ENCODE results near the gene PPP2R5C. TPM values are rescaled to one million over a fixed set of nuclear protein-coding genes. Genes with fewer than 3 reads are reported as not detected.

Gene PPP2R5C
- total and polyA plus RNA-seq, 12 donors: 66.8 to 257 (median 222) TPM

DNA sequence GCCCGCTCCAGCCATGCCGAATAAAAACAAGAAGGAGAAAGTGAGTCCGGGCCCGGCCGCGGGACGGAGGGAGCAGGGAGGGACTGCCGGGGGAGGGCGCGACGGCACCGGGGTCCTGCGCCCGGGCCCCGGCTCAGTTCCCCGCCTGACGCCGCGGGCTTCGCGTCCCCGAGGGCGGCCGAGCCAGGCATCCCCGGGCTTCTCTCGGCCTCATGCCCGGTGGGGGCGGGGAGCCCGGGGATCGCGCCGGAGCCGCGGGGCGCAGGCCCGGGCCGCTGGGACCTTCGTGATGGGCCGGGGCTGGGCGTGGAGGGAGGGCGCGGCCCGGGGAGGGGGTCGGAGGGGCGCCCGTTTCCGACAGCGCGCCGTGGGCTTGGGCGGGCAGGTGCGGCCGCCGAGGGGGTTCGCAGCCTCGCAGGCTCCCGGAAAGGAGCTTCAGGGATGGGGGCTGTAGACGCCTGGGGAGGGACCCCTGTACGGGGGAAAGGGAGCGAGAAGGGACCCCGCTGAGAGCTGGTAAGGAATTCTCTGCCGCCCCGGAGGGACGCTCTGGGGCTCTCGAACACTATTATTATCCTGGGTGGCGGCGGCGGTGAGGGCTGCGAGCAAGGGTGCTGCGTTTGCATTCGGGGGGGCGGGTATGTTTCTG is 496 bp downstream of the PPP2R5C start:
- H3K36me3 ChIP-seq: peaks cover 0 to 38% (median 5%) of the 10 kb centered on the region in 9 donors

DNA sequence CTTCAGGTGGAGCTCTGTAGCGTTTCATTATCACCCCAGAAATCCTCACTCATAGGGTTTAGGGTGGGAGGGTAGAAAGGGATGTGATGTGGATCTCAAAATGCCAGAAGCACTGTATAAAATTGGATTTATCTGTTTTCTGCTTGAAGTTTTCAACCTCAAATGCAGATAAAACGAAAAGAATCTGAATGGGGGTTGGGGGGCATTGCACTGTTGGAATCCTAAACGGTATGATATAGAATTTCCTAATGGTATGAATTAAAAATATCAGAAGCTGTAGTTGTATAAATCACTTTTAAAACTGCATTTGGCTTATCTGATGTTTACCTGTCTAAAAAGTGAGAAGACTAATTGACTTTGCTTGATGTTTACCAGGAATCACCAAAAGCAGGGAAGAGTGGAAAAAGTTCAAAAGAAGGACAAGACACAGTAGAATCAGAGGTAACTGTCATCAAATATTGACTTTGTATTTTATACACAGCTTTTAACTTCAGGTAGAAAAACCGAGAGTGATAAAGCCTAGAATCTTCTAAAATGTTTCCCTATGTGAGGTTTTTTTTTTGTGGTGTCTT is 1.1 kb downstream of the PPP2R5C start:
- Histone ChIP-seq H3K4me1 (peaks cover 0 to 25% (median 11%) of the 10 kb centered on the region in 9 donors), H3K27ac (peak overlapping the region in 7 of 10 donors; percentile 72 to 89 (median 83)), H3K27me3 (no peaks in the 10 kb centered on the region), H3K9me3 (no peaks in the 10 kb centered on the region), H3K36me3 (peaks cover 0 to 43% (median 5%) of the 10 kb centered on the region in 9 donors), H3K4me3 (peak overlapping the region; percentile 60 to 86 (median 77))
- TF ChIP-seq, protein P1, sequence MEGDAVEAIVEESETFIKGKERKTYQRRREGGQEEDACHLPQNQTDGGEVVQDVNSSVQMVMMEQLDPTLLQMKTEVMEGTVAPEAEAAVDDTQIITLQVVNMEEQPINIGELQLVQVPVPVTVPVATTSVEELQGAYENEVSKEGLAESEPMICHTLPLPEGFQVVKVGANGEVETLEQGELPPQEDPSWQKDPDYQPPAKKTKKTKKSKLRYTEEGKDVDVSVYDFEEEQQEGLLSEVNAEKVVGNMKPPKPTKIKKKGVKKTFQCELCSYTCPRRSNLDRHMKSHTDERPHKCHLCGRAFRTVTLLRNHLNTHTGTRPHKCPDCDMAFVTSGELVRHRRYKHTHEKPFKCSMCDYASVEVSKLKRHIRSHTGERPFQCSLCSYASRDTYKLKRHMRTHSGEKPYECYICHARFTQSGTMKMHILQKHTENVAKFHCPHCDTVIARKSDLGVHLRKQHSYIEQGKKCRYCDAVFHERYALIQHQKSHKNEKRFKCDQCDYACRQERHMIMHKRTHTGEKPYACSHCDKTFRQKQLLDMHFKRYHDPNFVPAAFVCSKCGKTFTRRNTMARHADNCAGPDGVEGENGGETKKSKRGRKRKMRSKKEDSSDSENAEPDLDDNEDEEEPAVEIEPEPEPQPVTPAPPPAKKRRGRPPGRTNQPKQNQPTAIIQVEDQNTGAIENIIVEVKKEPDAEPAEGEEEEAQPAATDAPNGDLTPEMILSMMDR (IDR thresholded peaks at IDR 0.05): no peak
- 33 to 34% methylated on average over 4 of the region's 4 CpGs for WGBS, 2 donors
- ATAC-seq (no peak), DNase-seq (no peak)
- intact Hi-C loops (cut with DNase I): loop anchor here in 4 of 10 donors (5.0 to 10.0 kb wide), 5 partner anchors 50 to 200 kb away; partner anchors contain the start of gene DYNC1H1 (in 1 of the 4)

More for the DNA sequence above, 496 bp downstream of the PPP2R5C start:
- Histone ChIP-seq H3K9me3 (no peaks in the 10 kb centered on the region), H3K27ac (peak overlapping the region in 9 of 10 donors; percentile 72 to 89 (median 83)), H3K4me1 (peaks cover 0 to 25% (median 11%) of the 10 kb centered on the region in 9 donors), H3K4me3 (peak overlapping the region; percentile 60 to 86 (median 77)), H3K27me3 (no peaks in the 10 kb centered on the region)
- DNase-seq (peak in 1 of 2 donors; percentile 52), ATAC-seq (no peak)
- intact Hi-C loops (cut with DNase I): loop anchor here in 4 of 10 donors (2.0 to 10.0 kb wide), 6 partner anchors 50 to 200 kb away; partner anchors contain the start of gene DYNC1H1 (in 1 of the 4)
- TF ChIP-seq, protein P1 (IDR thresholded peaks at IDR 0.05): no peak
- WGBS, 2 donors: 0 to 1% methylated on average over 65 to 72 of the region's 72 CpGs

DNA sequence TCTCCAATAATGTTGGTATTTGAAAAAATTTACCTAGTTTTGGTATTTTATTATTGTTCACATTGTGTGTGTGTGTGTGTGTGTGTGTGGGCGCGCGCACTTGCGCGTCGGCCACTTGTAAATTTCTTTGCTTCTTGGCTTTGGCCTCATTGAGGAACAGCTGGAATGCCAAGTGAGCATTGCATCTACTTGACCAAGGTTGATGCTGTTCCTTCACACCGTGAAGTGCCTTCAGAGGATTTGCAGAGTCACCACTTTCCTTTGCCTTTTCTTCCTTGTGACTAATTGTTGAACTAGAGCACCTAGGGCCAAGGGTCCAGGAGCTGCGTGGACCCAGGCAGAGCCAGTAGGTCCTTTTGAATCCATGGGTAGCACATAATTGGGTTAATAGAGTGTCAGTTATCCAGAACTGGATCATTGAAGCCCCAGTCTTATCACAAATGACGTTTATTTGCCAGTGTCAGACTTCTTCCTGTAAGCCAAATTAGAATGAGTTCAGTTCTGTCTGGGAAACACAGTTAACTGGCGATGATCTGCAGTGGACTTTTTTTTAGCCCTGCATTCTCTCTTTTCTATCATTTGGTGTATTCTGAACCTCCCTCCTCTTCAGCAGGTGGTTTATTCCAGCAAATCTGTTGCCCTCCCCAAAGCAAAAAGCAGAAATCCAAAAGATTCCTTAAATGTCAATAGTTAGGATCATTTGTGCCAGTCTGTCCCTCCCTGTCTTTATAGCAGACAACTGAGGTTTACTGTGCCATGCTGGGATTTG is 2.6 kb downstream of the PPP2R5C start:
- no peaks in the 10 kb centered on the region for H3K9me3 ChIP-seq
- peaks cover 0 to 25% (median 11%) of the 10 kb centered on the region in 9 donors for H3K4me1 ChIP-seq
- DNase-seq: no peak
- WGBS, 2 donors: 85 to 86% methylated on average over 10 of the region's 10 CpGs
- no peaks in the 10 kb centered on the region for H3K27me3 ChIP-seq
- no peak overlapping the region for H3K27ac ChIP-seq
- no peak for ATAC-seq
- no peak overlapping the region for H3K4me3 ChIP-seq
- peaks cover 0 to 43% (median 5%) of the 10 kb centered on the region in 9 donors for H3K36me3 ChIP-seq
- TF ChIP-seq, protein P1 (IDR thresholded peaks at IDR 0.05): no peak
- intact Hi-C loops (cut with DNase I): loop anchor here in 4 of 10 donors (5.0 to 10.0 kb wide), 5 partner anchors 48 to 198 kb away; partner anchors contain the start of gene DYNC1H1 (in 1 of the 4)

Data from heart right ventricle (tissue), 16 donors.